Body of pancreas (tissue), 4 donors: ENCODE data around the gene SPATA45. TPM values are rescaled to one million over a fixed set of nuclear protein-coding genes. Genes with fewer than 3 reads are reported as not detected.

Source experiments
- ATAC-seq: fragments of 150-250 bp; one replicate; pipeline ENCODE4 v1.9.1; 2016
- DNase-seq, 4 donors: peaks; one replicate each; pipeline ENCODE4 v3.0.0-alpha.2; 2019
- H3K27ac ChIP-seq, 4 donors: fragments of 200-600 bp; sonication (generic); 1 replicate in 3 of 4; 2 replicates in 1 of 4; pipeline versions ENCODE4 v1.5.1 to v1.6.1; 2016 to 2019; ENCODE audit warnings: mild to moderate bottlenecking in 1 of 4, mixed read lengths in 1 of 4, moderate library complexity in 1 of 4
- H3K27me3 ChIP-seq, 2 donors: fragments of 200-600 bp; sonication (generic); one replicate each; pipeline ENCODE4 v1.6.0; 2016; ENCODE audit warnings: mild to moderate bottlenecking in 1 of 2
- H3K36me3 ChIP-seq, 2 donors: fragments of 200-600 bp; sonication (generic); replicated peaks in 1 of 2; 2 replicates each; pipeline ENCODE4 v1.5.1; 2016; ENCODE audit warnings: low read depth in 2 of 2; ENCODE audit not compliant: insufficient read depth in 1 of 2
- H3K4me1 ChIP-seq: fragments of 200-600 bp; sonication (generic); one replicate; pipeline ENCODE4 v1.6.0; 2016
- H3K4me3 ChIP-seq, 2 donors: fragments of 200-600 bp; sonication (generic); 1 replicate in 1 of 2; 2 replicates in 1 of 2; pipeline ENCODE4 v1.5.1; 2016 to 2019
- H3K9me3 ChIP-seq, 3 donors: fragments of 200-600 bp; sonication (generic); 1 replicate in 2 of 3; 2 replicates in 1 of 3; pipeline ENCODE4 v1.5.1; 2016
- CTCF ChIP-seq, 7 experiments: fragments of 450-650 bp in 4 of 7; fragments of 200-600 bp in 3 of 7; sonication (generic) in 3 of 7; IDR thresholded peaks; one replicate each; pipeline ENCODE4 v1.5.1; 2016 to 2019; ENCODE audit warnings: antibody characterized with exemption in 7 of 7
- POLR2A ChIP-seq, 3 donors: fragments of 450-650 bp; IDR thresholded peaks; one replicate each; pipeline ENCODE4 v1.6.1; 2016; ENCODE audit warnings: antibody characterized with exemption in 3 of 3, mild to moderate bottlenecking in 2 of 3
- WGBS, 2 donors: methylation state at CpG; one replicate each; pipeline ENCODE4 v1.1.5; 2017; 5-methylcytosine and 5-hydroxymethylcytosine counted together
- intact Hi-C: fragments of 100-400 bp; cut with DNase I; formaldehyde crosslinking; loops from one replicate; pipeline ENCODE4 v1.15.1; 2023
- total RNA-seq, 2 donors: library from RNA; depleted of rRNA; stranded (reverse); fragments of >200 nt; gene quantifications; one replicate each; pipeline ENCODE4 v1.1.0, GENCODE V29; 2016

Gene SPATA45
- total RNA-seq, 2 donors from 2014 or later = not detected

DNA sequence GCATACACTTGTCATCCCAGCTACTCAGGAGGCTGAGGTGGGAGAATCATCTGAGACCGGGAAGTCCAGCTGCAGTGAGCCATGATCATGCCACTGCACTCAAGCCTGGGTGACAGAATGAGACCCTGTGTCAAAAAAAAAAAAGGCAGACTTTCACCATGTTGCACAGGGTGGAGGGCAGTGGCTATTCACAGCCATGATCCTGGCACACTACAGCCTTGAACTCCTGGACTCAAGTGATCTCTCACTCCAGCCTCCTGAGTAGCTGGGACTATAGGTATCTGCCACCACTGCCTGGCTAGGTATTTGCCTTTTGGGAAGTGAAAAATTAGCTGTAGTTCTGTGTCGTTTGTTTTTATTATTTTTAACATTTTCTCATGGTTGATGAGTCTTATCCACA lies 19.1 kb downstream of the SPATA45 start:
- DNase-seq = no peak
- 75 to 76% methylated on average over 2 of the region's 2 CpGs for WGBS, 2 donors
- H3K4me3 ChIP-seq = no peak overlapping the region

DNA sequence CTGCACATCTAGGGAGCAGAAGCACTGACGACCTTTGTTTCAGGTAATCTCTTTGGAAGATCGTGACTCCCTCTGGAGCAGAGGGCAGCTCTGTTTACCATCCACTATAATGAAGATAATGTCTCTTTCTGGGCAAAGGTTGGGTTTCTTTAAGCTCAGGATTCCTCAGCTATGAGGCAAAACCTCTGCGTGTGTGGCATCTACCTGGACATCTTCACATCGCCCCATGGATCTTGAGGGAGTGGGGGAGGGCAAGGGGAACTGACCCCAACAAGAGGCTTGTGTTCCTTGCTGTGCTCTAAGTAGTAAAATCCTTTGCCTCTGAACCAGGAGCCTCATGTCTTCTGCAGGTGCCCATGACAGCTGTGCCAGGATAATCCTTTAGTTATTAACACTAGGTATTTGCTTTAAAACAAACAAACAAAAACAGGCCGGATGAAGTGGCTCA lies 19.6 kb downstream of the SPATA45 start:
- peaks cover 3% of the 10 kb centered on the region for H3K4me1 ChIP-seq
- no peak overlapping the region for H3K4me3 ChIP-seq
- H3K27me3 ChIP-seq = no peaks in the 10 kb centered on the region
- peaks cover 0 to 11% (median 0%) of the 10 kb centered on the region in 3 donors for H3K9me3 ChIP-seq
- no peaks in the 10 kb centered on the region for H3K36me3 ChIP-seq
- H3K27ac ChIP-seq = no peak overlapping the region
- DNase-seq (no peak), ATAC-seq (no peak)
- no peak for TF ChIP-seq CTCF (IDR thresholded peaks at IDR 0.05)
- TF ChIP-seq POLR2A (IDR thresholded peaks at IDR 0.05) = no peak
- WGBS, 2 donors = 56 to 61% methylated on average over 5 of the region's 5 CpGs
- intact Hi-C loops = no loop called here

More for the DNA sequence above, 19.1 kb downstream of the SPATA45 start:
- no peak for TF ChIP-seq POLR2A (IDR thresholded peaks at IDR 0.05)
- no peak for TF ChIP-seq CTCF (IDR thresholded peaks at IDR 0.05)
- H3K4me1 ChIP-seq = peaks cover 9% of the 10 kb centered on the region
- no peak overlapping the region for H3K27ac ChIP-seq
- no peak for ATAC-seq
- H3K27me3 ChIP-seq = no peaks in the 10 kb centered on the region
- intact Hi-C loops = no loop called here
- H3K9me3 ChIP-seq = peaks cover 0 to 11% (median 0%) of the 10 kb centered on the region in 3 donors
- no peaks in the 10 kb centered on the region for H3K36me3 ChIP-seq

DNA sequence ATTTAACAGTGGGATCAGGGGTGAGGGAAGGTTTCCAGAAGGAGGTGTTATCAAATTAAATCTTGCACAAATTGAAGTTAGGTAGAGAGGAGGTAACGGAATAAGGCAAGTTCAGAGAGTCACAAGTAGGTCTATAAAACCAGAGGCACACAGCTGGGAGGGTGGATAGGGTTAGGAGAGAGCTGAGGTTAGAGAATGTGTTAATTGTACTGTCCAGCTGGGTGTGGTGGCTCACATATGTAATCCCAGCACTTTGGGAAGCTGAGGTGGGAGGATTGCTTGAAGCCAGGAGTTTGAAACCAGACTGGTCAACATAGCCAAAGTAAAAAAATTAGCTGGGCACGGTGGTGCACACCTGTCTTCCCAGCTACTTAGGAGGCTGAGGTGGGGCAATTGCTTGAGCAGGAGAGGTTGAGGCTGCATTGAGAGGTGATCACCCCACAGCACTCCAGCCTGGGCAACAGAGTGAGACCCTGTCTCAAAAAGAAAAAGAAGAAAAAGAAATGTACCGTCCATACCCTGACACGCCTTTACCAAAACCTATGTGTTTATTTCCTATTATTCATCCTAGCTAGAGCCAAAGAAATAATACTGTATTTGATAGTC lies 20.2 kb downstream of the SPATA45 start:
- no peak for TF ChIP-seq CTCF (IDR thresholded peaks at IDR 0.05)
- no peak for TF ChIP-seq POLR2A (IDR thresholded peaks at IDR 0.05)
- Histone ChIP-seq H3K27me3 (no peaks in the 10 kb centered on the region), H3K9me3 (peaks cover 0 to 11% (median 0%) of the 10 kb centered on the region in 3 donors), H3K36me3 (no peaks in the 10 kb centered on the region), H3K27ac (no peak overlapping the region), H3K4me1 (no peaks in the 10 kb centered on the region), H3K4me3 (no peak overlapping the region)
- intact Hi-C loops = no loop called here
- 93 to 99% methylated on average over 4 of the region's 4 CpGs for WGBS, 2 donors
- ATAC-seq = no peak
- DNase-seq = no peak

- H3K27me3 ChIP-seq = no peaks in the 10 kb centered on the region
- no peak for TF ChIP-seq POLR2A (IDR thresholded peaks at IDR 0.05)
- no peak for TF ChIP-seq CTCF (IDR thresholded peaks at IDR 0.05)
- H3K9me3 ChIP-seq = peaks cover 0 to 11% (median 0%) of the 10 kb centered on the region in 3 donors
- no peak overlapping the region for H3K27ac ChIP-seq
- DNase-seq (no peak), ATAC-seq (no peak)
- no peaks in the 10 kb centered on the region for H3K36me3 ChIP-seq
- intact Hi-C loops = no loop called here
- no peak overlapping the region for H3K4me3 ChIP-seq
- WGBS, 2 donors = 87 to 89% methylated on average over 6 of the region's 6 CpGs
- no peaks in the 10 kb centered on the region for H3K4me1 ChIP-seq
Measured at GRCh38 chr1:212825798-212826452, 21.5 kb downstream of the SPATA45 start.
